ENCODE data around the gene OSBPL9.

OSBPL9 gene

GRCh38 chr1:51709951-51710350, 93.1 kb downstream of the OSBPL9 start:
- no peak for TF ChIP-seq CTCF (IDR thresholded peaks at IDR 0.05; ENCODE audit: low read depth, low read length)
- DNase-seq (ENCODE audit: extremely low read depth, low read depth): no peak

- no peak for TF ChIP-seq CTCF (IDR thresholded peaks at IDR 0.05; ENCODE audit: low read depth, low read length)
Observed at GRCh38 chr1:51712590-51712989, 95.7 kb downstream of the OSBPL9 start.

GRCh38 chr1:51714374-51715019, 97.6 kb downstream of the OSBPL9 start:
- TF ChIP-seq CTCF (IDR thresholded peaks at IDR 0.05; ENCODE audit: low read depth, low read length): no peak
- no peak for DNase-seq (ENCODE audit: extremely low read depth, low read depth)

More at GRCh38 chr1:51712590-51712989, 95.7 kb downstream of the OSBPL9 start:
- no peak for DNase-seq (ENCODE audit: extremely low read depth, low read depth)

- DNase-seq (ENCODE audit: extremely low read depth, low read depth): no peak
- TF ChIP-seq CTCF (IDR thresholded peaks at IDR 0.05; ENCODE audit: low read depth, low read length): no peak
Observed at GRCh38 chr1:51715369-51715768, 98.5 kb downstream of the OSBPL9 start.

GRCh38 chr1:51716746-51717145, 99.9 kb downstream of the OSBPL9 start:
- DNase-seq (ENCODE audit: extremely low read depth, low read depth): no peak
- TF ChIP-seq CTCF (IDR thresholded peaks at IDR 0.05; ENCODE audit: low read depth, low read length): no peak

- no peak for TF ChIP-seq CTCF (IDR thresholded peaks at IDR 0.05; ENCODE audit: low read depth, low read length)
- DNase-seq (ENCODE audit: extremely low read depth, low read depth): no peak
Observed at GRCh38 chr1:51717842-51718241, 101.0 kb downstream of the OSBPL9 start.

GRCh38 chr1:51719146-51719545, 102.3 kb downstream of the OSBPL9 start:
- no peak for DNase-seq (ENCODE audit: extremely low read depth, low read depth)
- no peak for TF ChIP-seq CTCF (IDR thresholded peaks at IDR 0.05; ENCODE audit: low read depth, low read length)
